Effector memory CD4-positive, alpha-beta T cell (primary cell): ENCODE results near the gene ZNF655.

Experiments
- DNase-seq, 3 donors: peaks; one replicate each; pipeline ENCODE4 v3.0.0-alpha.2; 2020
- H3K27ac ChIP-seq: 2 replicates; pipeline ENCODE4 v1.7.0; 2013; ENCODE audit warnings: mild to moderate bottlenecking, low read length, moderate library complexity; ENCODE audit not compliant: insufficient read depth, poor library complexity, severe bottlenecking
- H3K27me3 ChIP-seq: replicated peaks from 2 replicates; pipeline ENCODE4 v1.7.0; 2013; ENCODE audit warnings: mild to moderate bottlenecking, low read length; ENCODE audit not compliant: insufficient read depth, control insufficient read depth, poor library complexity, severe bottlenecking
- H3K36me3 ChIP-seq: 2 replicates; pipeline ENCODE4 v1.7.0; 2013; ENCODE audit warnings: mild to moderate bottlenecking, low read length, moderate library complexity; ENCODE audit not compliant: control insufficient read depth, insufficient read depth
- H3K4me1 ChIP-seq: 2 replicates; pipeline ENCODE4 v1.7.0; 2013; ENCODE audit warnings: low read length, mild to moderate bottlenecking; ENCODE audit not compliant: control insufficient read depth, insufficient read depth, poor library complexity, severe bottlenecking
- H3K4me3 ChIP-seq: 2 replicates; pipeline ENCODE4 v1.7.0; 2013; ENCODE audit warnings: low read length, low read depth, mild to moderate bottlenecking; ENCODE audit not compliant: insufficient read depth, poor library complexity, severe bottlenecking
- H3K9me3 ChIP-seq: 2 replicates; pipeline ENCODE4 v1.7.0; 2013; ENCODE audit warnings: mild to moderate bottlenecking, low read length, moderate library complexity; ENCODE audit not compliant: control insufficient read depth
- total RNA-seq, 3 donors: gene quantifications; one replicate each; lab custom pipeline; 2026; lab: John Stamatoyannopoulos, UW

Gene ZNF655, protein sequence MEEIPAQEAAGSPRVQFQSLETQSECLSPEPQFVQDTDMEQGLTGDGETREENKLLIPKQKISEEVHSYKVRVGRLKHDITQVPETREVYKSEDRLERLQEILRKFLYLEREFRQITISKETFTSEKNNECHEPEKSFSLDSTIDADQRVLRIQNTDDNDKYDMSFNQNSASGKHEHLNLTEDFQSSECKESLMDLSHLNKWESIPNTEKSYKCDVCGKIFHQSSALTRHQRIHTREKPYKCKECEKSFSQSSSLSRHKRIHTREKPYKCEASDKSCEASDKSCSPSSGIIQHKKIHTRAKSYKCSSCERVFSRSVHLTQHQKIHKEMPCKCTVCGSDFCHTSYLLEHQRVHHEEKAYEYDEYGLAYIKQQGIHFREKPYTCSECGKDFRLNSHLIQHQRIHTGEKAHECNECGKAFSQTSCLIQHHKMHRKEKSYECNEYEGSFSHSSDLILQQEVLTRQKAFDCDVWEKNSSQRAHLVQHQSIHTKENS
- 133 to 157 (median 155) reads per million in 3 donors for total RNA-seq

DNA sequence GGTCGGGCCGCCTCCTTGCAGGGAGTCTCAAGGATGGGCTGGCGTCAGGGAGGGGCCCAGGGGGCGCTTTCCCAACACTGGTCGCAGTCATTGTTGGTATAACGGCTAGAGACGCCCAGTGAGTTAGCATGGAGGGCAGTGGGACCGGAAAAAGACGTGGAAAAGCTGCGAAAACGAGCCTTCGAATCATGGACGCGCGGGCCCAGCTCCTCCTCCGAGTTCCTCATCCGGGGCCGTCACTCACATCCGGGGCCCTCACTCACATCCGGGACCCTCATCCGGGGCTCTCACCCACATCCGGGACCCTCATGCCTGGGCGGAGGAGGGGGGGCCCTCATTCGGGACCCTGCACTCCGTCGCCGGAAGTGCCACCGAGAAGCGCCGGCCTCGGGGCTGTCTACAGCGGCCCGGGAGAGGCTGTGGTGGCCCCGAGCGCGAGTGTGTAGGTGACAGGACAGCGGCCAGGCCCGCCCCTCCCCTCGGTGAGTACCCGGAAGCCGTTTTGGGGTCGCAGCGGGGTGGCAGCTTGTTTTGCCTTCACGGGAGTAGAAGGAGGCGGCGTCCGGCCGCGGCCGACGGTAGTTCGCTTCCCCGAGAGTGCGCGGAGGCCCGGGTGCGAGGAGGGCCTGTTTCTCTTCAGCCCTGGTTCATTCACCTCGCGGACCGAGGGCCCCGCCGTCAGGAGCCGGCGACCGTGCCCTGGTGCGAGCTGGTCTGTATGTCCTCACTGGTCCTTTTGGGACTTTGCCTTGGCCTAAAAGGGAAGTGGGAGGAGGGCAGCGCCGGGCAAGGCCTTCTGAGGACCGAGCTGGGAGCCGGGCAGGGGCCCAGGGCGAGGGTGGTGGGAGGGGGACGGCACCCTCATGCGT lies at the start of gene ZNF655:
Gene ZNF655, plus strand, starts transcription at position 337 of the 869 bp plus-strand sequence. CDS start 1,918 bp downstream, outside the sequence.
- Histone ChIP-seq H3K27ac (peak within 1 kb of the TSS; percentile 96), H3K4me1 (peaks cover 17% of the 10 kb centered on the region), H3K4me3 (peak within 1 kb of the TSS; percentile 82), H3K36me3 (peaks cover 45% of the 10 kb centered on the region), H3K9me3 (no peaks in the 10 kb centered on the region), H3K27me3 (no peaks in the 10 kb centered on the region)
- DNase-seq, result peak; percentile 85 to 88 (median 87)

DNA sequence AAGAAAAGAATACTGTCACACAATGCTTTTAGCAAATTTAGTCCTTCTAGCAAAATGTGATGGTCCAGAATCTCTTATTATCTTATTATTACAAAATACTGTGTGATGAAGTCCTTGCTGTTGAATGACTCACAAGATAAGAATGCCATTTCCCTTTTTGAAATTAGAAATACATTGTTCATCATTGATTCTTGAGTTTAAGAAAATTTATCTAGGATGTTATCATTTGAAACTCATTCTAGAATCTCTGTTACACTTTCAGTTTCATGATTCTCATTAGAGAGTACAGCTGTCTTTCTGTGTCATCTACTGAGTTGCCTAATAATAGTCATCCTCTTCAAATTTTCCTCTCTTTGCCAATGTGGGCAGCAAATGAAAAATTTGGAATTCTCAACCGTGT lies 44.4 kb upstream of the ZNF655 start:
- Histone ChIP-seq H3K36me3 (peaks cover 10% of the 10 kb centered on the region), H3K9me3 (no peaks in the 10 kb centered on the region), H3K27me3 (no peaks in the 10 kb centered on the region), H3K4me3 (no peak overlapping the region), H3K27ac (no peak overlapping the region), H3K4me1 (peaks cover 2% of the 10 kb centered on the region)
- DNase-seq, result no peak

DNA sequence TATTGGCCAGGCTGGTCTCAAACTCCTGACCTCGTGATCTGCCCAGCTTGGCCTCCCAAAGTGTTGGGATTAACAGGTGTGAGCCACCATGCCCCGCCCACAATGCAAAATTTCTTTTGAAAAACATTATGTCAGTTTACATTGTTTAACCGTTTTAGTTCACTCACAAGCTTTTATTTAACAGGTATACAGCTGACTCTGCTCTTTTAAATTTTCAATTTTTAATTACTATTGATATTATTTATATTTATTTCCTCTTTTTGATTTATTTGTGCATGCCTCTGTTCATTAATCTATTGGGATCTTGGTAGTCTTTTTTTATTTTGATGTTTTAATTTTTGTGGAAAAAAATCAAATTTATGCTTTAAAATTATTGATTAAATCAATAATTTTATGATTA lies 37.0 kb upstream of the ZNF655 start:
- H3K4me1 ChIP-seq, result no peaks in the 10 kb centered on the region
- no peaks in the 10 kb centered on the region for H3K9me3 ChIP-seq
- DNase-seq, result no peak
- H3K4me3 ChIP-seq, result no peak overlapping the region
- peaks cover 29% of the 10 kb centered on the region for H3K36me3 ChIP-seq
- no peak overlapping the region for H3K27ac ChIP-seq
- H3K27me3 ChIP-seq, result no peaks in the 10 kb centered on the region

DNA sequence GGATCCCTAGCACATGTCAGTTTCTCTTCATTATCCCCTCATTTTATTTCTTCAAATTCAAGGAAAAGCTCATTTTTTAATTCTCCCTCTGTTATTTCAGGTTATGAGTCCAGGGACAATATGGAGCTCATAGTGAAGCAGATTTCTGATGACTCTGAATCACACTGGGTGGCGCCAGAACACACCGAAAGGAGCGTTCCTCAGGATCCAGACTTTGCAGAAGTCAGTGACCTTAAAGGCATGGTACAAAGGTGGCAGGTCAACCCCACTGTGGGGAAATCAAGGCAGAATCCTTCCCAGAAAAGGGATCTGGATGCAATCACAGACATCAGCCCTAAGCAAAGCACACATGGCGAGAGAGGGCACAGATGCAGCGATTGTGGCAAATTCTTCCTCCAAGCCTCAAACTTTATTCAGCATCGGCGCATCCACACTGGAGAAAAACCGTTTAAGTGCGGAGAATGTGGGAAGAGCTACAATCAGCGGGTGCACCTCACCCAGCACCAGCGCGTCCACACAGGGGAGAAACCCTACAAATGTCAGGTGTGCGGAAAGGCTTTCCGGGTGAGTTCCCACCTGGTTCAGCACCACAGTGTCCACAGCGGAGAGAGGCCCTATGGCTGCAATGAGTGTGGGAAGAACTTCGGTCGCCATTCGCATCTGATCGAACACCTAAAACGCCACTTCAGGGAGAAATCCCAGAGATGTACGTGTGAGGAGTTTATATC lies 32.6 kb upstream of the ZNF655 start:
- H3K27me3 ChIP-seq, result no peaks in the 10 kb centered on the region
- H3K27ac ChIP-seq, result no peak overlapping the region
- no peak overlapping the region for H3K4me3 ChIP-seq
- no peak for DNase-seq
- no peaks in the 10 kb centered on the region for H3K4me1 ChIP-seq
- peaks cover 5% of the 10 kb centered on the region for H3K9me3 ChIP-seq
- H3K36me3 ChIP-seq, result peaks cover 17% of the 10 kb centered on the region

DNA sequence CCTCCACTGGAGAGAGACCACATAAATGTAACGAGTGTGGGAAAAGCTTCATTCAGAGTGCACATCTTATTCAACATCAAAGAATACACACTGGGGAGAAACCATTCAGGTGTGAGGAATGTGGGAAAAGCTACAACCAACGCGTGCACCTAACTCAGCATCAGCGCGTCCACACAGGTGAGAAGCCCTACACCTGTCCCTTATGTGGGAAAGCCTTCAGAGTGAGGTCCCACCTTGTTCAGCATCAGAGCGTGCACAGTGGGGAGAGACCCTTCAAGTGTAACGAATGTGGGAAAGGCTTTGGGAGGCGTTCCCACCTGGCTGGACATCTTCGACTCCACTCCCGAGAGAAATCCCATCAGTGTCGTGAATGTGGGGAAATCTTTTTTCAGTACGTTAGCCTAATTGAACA lies 27.1 kb upstream of the ZNF655 start:
- Histone ChIP-seq H3K27ac (no peak overlapping the region), H3K27me3 (no peaks in the 10 kb centered on the region), H3K36me3 (peaks cover 17% of the 10 kb centered on the region), H3K4me1 (no peaks in the 10 kb centered on the region), H3K4me3 (no peak overlapping the region), H3K9me3 (peaks cover 16% of the 10 kb centered on the region)
- DNase-seq, result no peak

DNA sequence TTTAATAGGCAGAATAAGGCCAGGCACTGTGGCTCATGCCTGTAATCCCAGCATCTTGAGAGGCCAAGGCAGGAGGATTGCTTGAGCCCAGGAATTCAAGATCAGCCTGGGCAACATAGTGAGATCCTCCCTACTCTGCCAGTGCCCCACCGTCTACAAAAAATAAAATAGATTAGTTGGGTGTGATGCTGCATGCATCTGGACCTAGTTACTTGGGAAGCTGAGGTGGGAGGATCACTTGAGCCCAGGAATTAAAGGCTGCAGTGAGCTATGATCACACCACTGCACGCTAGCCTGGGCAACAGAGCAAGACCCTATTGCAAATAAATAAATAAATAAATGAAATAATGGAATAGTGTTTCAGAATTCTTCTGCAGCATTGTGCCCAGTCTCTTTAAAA lies 22.8 kb upstream of the ZNF655 start:
- DNase-seq, result no peak
- Histone ChIP-seq H3K27ac (no peak overlapping the region), H3K36me3 (peaks cover 10% of the 10 kb centered on the region), H3K4me1 (no peaks in the 10 kb centered on the region), H3K4me3 (no peak overlapping the region), H3K9me3 (peaks cover 11% of the 10 kb centered on the region), H3K27me3 (no peaks in the 10 kb centered on the region)

DNA sequence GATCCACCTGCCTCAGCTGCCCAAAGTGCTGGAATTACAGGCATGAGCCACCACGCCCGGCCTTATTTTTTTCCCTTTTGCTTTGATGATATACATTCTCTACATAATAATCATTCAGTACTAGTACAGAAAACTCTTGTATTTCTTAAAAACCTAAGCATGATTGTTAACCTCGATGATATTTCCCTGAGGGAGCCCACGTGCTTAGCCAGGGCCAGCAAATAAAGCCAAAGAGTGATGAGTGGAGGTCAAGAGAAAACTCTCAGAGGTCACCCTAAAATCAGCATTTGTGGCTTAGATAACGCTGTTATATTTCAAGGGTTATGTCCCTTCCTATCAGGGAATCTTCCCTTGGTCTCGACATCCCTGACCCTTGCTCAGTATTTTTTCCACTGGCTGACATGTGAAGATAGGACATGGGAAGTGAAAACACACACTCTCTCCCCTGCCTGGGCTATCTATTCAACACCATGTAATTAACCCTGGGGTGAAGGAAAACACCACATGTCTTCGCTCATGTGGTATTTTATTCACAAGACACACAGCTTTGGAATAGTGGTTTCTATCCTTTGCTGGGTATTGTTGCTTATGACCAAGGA lies 19.1 kb upstream of the ZNF655 start:
- Histone ChIP-seq H3K4me3 (no peak overlapping the region), H3K9me3 (peaks cover 4% of the 10 kb centered on the region)
- DNase-seq, result no peak

DNA sequence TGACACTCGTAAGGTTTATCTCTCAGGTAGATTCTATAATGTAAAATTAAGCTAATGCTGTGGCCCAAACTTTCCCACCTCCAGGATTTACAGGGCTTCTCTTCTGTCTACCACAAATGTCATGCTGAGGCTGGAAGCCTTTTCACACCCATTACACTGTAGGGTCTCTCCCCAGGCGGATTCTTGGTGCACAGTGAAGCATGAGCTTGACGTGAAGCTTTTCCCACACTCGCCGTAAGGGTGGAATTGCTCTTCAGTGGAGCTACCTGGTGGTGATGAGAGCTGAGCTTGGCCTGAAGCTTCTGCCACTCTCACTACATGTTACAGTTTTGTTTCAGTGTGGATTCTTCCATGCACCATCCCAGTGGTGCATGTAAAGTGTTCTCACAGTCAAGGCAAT lies 17.9 kb upstream of the ZNF655 start:
- H3K36me3 ChIP-seq, result no peaks in the 10 kb centered on the region
- no peak for DNase-seq
- no peak overlapping the region for H3K4me3 ChIP-seq
- no peaks in the 10 kb centered on the region for H3K4me1 ChIP-seq
- no peak overlapping the region for H3K27ac ChIP-seq
- H3K27me3 ChIP-seq, result no peaks in the 10 kb centered on the region
- H3K9me3 ChIP-seq, result peaks cover 4% of the 10 kb centered on the region

More for the DNA sequence above, 19.1 kb upstream of the ZNF655 start:
- H3K36me3 ChIP-seq, result no peaks in the 10 kb centered on the region
- H3K27ac ChIP-seq, result no peak overlapping the region
- no peaks in the 10 kb centered on the region for H3K4me1 ChIP-seq
- H3K27me3 ChIP-seq, result no peaks in the 10 kb centered on the region

DNA sequence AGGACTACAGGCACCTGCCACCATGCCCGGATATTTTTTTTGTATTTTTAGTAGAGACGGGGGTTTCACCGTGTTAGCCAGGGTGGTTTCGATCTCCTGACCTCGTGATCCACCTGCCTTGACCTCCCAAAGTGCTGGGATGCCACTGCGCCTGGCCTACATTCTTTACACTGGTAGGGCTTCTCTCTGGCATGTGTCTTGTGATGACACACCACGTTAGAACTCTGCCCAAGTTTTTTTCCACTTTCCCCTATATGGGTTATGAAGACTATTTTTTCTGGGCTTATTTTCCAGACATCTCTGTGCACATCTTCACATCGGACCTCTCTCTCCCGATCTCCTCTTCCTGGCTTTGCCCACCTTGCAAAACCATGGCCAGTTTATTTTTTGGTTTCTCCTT lies 17.2 kb upstream of the ZNF655 start:
- Histone ChIP-seq H3K9me3 (peaks cover 4% of the 10 kb centered on the region), H3K4me3 (no peak overlapping the region), H3K27ac (no peak overlapping the region), H3K36me3 (no peaks in the 10 kb centered on the region), H3K27me3 (no peaks in the 10 kb centered on the region), H3K4me1 (no peaks in the 10 kb centered on the region)
- no peak for DNase-seq
